DMS 273 (cell line): Measurements from ENCODE around the gene FAM234A.

Experiments
- DNase-seq: peaks from one replicate; lab custom pipeline; 2025; ENCODE audit not compliant: unreplicated experiment; lab: John Stamatoyannopoulos, UW

The FAM234A gene

GRCh38 chr16:280005-280460 lies 45.4 kb downstream of the FAM234A start:
- DNase-seq: no peak

GRCh38 chr16:280552-280951 lies 45.9 kb downstream of the FAM234A start, which contains the start of gene ARHGDIG:
TSS of gene ARHGDIG (plus strand) at chr16:280591. CDS start at chr16:280681, 90 bp downstream.
- DNase-seq: peak; percentile 67

DNA sequence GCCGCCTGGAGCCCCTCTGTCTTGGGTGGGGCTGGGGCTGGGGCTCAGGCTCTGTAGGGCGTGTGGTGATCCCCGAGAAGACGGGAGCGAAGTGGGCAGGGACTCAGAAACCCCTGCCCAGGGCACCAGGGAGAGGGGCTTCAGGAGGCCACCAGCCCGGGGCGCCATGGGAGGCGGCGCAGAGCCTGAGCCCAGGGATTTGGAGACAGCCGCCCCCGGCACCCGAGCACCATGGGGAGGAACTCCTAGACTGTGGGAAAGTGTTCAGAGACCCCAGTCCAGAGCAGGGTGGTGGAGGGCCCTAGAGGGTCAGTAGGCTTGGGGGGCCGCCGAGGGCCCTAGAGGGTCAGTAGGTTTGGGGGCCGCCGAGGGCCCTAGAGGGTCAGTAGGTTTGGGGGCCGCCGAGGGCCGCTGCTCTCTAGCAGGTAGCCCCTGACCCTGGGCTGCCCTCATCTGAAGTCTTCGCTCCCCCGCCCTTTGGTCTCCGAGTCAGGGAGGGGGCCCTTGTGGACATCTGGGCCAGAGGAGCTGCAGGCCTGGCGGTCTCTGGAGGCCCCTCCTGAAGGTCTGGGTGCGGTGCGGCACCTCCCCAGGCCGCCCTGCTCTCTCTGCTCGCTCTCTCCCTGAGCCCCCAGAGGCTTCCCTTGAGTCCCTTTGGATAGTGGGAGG lies 46.5 kb downstream of the FAM234A start:
- DNase-seq: no peak

GRCh38 chr16:281660-282255 lies 47.1 kb downstream of the FAM234A start:
- DNase-seq: no peak

DNA sequence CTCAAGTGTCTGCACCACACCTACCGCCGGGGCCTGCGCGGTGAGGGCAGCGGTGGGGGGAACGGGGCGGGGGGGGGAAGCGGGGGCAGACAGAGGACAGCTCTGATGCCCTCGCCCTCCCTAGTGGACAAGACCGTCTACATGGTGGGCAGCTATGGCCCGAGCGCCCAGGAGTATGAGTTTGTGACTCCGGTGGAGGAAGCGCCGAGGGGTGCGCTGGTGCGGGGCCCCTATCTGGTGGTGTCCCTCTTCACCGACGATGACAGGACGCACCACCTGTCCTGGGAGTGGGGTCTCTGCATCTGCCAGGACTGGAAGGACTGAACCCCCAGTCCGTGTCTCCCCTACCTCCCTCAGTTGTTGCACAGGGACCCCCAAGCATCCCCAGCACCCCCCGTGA lies 47.9 kb downstream of the FAM234A start:
- no peak for DNase-seq

- DNase-seq: peak; percentile 50
Observed at GRCh38 chr16:283033-283805, 48.6 kb downstream of the FAM234A start, which contains the start of gene PDIA2. TSS of gene PDIA2 (plus strand) at chr16:283164. CDS start at chr16:283170, 6 bp downstream.

DNA sequence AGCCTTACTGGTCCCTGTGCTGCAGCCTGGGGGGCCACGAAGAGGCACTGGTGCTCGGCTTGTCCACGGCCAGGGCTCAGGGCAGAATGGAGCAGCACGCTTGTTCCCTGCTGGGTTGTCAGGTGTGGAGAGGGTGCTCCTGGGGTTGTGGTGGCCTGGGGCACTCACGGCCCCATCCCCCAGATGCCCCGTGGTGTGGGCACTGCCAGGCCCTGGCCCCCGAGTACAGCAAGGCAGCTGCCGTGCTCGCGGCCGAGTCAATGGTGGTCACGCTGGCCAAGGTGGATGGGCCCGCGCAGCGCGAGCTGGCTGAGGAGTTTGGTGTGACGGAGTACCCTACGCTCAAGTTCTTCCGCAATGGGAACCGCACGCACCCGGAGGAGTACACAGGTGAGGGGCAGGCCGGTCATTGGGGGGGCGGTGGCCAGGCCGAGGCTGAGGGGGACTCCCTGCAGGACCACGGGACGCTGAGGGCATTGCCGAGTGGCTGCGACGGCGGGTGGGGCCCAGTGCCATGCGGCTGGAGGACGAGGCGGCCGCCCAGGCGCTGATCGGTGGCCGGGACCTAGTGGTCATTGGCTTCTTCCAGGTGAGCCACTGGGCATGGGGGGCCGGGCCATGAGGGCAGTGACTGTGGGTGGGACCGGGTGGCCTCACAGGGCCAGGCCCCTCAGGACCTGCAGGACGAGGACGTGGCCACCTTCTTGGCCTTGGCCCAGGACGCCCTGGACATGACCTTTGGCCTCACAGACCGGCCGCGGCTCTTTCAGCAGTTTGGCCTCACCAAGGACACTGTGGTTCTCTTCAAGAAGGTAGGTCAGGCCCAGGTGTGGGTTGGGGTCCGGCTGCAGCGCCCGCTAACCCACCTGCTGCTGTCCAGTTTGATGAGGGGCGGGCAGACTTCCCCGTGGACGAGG lies 49.8 kb downstream of the FAM234A start:
- no peak for DNase-seq

DNA sequence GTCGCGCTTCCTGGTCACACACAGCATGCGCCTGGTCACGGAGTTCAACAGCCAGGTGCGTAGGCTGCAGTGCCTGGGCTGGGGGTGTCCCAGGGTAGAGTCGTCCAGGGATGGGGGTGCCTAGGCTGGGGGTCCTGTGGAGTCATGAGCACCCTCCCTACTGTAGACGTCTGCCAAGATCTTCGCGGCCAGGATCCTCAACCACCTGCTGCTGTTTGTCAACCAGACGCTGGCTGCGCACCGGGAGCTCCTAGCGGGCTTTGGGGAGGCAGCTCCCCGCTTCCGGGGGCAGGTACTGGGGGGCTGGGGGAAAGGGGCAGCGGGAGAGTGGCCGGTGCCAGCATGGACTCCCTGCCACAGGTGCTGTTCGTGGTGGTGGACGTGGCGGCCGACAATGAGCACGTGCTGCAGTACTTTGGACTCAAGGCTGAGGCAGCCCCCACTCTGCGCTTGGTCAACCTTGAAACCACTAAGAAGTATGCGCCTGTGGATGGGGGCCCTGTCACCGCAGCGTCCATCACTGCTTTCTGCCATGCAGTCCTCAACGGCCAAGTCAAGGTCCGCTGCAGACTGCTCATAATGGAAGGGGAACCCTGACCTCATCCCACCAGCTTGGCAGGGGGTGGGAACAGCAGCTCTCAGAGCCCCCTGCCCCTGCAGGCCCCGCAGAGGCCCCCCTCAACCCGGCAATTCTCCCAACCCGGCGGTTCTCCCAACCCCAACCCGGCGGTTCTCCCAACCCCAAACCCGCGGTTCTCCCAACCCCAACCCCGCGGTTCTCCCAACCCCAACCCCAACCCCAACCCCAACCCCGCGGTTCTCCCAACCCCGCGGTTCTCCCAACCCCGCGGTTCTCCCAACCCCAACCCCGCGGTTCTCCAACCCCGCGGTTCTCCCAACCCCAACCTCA lies 50.8 kb downstream of the FAM234A start:
- DNase-seq: no peak

DNA sequence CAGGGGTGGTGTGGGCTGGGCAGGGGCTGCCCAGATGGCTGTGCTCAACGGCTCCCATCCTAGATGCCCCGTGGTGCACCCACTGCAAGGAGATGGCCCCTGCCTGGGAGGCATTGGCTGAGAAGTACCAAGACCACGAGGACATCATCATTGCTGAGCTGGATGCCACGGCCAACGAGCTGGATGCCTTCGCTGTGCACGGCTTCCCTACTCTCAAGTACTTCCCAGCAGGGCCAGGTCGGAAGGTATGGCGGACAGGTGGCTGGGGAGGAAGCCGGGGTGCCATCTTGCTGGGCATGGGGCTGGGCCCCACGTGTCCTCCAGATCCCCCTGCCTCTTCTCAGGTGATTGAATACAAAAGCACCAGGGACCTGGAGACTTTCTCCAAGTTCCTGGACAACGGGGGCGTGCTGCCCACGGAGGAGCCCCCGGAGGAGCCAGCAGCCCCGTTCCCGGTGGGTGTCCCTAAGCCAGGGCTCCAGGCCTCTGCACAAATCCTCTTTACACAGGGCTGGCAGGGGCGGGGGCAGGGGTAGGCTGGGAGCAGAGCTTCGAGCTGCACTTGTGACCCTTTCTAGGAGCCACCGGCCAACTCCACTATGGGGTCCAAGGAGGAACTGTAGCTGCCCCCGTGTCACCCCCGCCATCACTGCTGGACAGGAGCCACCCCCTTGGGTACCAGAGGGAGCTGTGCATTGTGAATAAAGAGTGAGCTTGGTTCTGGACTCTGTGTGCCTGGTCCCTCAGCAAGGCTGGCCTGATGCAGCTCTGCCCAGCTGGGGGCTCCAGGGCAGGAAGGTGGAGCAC lies 52.1 kb downstream of the FAM234A start:
- no peak for DNase-seq

- peak; percentile 46 for DNase-seq
Observed at GRCh38 chr16:287298-287811, 52.7 kb downstream of the FAM234A start.

DNA sequence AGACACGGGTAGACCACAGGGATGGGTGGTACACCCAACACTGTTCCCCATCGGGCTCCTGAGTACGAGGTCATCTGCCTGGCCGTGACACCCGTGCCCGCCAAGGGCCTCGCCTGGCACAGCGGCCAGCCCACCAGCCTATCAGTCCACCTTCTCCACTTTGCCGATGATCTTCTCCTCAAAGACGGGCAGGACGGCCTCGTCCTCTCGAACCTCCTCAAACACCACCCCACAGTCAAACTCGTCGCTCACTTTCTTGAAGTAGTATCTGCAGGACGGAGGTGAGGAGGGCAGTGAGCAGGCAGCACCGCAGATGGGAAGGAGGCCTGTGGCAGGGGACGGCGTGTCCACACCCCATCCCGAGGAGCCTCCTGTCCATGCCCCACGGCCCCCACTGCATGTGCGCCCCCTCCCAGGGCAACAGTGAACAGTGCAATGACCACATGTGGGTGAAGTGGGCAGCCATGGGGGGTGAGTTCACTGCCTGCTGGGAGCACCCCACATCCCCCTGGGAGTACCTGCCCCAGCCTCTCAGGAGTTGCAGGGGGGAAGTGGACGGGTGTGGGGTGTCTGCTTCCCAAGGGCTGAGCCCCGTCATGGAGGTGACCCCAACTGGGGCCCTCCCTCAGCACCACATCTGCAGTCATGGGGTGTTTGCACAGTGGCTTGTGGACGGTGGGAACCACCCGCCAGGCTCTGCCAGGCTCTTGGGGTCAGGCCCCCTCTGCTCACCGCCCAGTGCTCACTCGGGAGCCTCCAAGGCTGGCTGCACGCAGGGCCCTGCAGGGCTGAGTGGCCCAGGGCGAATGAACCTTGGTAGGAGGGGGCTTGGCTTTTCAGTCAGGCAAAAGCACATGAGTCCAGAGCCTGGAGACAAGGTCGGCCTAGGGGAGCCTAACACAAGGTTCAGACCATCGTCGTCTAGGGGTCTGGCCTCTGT lies 53.6 kb downstream of the FAM234A start:
- no peak for DNase-seq

- DNase-seq: no peak
Observed at GRCh38 chr16:289395-289997, 54.9 kb downstream of the FAM234A start.

- DNase-seq: no peak
Observed at GRCh38 chr16:290015-290680, 55.5 kb downstream of the FAM234A start.

GRCh38 chr16:290681-291405 lies 56.2 kb downstream of the FAM234A start:
- no peak for DNase-seq

DNA sequence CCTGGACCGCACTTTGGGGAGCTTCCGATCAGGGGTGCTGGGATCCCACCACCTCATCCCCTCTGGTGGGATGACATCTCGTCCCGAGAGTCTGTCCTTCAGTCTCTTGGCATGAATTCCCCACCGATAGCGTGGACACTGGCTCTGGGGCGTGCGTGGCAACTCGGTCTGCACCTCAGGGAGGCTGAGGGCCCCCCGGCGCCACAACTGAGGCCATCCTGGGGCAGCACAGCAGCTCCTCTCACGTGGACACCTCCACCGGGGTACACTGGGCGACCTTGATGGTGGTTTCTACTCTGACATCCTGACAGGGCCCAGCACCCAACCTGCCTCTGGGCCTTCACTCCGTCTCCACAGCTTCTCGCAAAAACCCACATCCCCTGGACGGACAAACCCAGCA lies 56.9 kb downstream of the FAM234A start:
- no peak for DNase-seq
